ENCODE results near the gene SHB.

DNA sequence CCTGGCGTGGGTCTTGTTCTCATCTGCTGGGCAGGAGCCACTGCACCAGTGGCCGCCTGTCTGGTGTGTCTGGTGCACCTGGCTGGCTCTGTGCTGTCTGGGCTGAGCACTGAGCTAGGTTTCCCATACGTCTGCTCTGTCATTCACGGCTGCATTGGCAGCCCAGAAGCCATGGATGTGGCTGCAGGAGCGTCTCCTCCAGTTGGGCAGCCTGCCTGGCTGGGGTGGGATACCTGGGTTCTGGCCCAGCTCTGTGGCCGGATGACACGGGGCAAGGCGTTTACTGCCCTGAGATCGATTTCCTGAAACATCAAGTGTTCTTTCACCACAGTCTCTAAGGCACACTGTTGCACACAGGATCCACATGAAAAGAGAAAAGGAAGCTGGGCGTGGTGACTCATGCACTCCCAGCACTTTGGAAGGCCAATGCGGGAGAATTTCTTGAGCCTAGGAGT, 139.6 kb downstream of the SHB start:
- TF ChIP-seq, protein P1, sequence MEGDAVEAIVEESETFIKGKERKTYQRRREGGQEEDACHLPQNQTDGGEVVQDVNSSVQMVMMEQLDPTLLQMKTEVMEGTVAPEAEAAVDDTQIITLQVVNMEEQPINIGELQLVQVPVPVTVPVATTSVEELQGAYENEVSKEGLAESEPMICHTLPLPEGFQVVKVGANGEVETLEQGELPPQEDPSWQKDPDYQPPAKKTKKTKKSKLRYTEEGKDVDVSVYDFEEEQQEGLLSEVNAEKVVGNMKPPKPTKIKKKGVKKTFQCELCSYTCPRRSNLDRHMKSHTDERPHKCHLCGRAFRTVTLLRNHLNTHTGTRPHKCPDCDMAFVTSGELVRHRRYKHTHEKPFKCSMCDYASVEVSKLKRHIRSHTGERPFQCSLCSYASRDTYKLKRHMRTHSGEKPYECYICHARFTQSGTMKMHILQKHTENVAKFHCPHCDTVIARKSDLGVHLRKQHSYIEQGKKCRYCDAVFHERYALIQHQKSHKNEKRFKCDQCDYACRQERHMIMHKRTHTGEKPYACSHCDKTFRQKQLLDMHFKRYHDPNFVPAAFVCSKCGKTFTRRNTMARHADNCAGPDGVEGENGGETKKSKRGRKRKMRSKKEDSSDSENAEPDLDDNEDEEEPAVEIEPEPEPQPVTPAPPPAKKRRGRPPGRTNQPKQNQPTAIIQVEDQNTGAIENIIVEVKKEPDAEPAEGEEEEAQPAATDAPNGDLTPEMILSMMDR (IDR thresholded peaks at IDR 0.05): no peak
- TF ChIP-seq ZFX (IDR thresholded peaks at IDR 0.05; ENCODE audit: borderline replicate concordance): no peak

Measured in 22Rv1 (cell line).